Neural progenitor cell (in vitro differentiated cells): Measurements from ENCODE around the gene ZNF619.

ENCODE experiments used
- EZH2phosphoT487 ChIP-seq: fragments of 200-600 bp; sonication (generic); IDR thresholded peaks from 2 replicates; pipeline ENCODE4 v1.6.1; 2017; ENCODE audit warnings: antibody characterized with exemption
- TF ChIP-seq, protein P1 (sequence below): fragments of 200-600 bp; sonication (generic); IDR thresholded peaks from 2 replicates; pipeline ENCODE4 v1.5.1; 2017; ENCODE audit warnings: antibody characterized with exemption, mild to moderate bottlenecking

DNA sequence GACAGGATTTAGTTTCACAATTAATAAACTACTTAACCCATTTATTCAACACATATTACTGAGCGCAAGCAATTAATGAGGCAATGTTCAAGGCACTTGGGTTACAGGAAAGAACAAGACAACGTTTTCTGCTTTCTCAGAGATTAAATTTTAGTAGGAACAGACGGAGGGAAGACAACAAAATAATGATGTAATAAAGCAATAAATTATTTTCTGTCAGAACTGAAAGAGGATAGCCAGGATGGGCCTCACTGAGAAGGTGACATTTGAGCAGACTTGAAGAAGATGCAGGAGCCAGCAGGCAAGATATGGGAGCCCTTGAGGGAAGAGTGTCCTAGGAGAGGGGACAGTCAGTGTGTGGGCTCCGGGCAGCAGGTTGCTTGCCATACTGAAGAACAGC lies 31.0 kb upstream of the ZNF619 start:
- TF ChIP-seq, protein P1, sequence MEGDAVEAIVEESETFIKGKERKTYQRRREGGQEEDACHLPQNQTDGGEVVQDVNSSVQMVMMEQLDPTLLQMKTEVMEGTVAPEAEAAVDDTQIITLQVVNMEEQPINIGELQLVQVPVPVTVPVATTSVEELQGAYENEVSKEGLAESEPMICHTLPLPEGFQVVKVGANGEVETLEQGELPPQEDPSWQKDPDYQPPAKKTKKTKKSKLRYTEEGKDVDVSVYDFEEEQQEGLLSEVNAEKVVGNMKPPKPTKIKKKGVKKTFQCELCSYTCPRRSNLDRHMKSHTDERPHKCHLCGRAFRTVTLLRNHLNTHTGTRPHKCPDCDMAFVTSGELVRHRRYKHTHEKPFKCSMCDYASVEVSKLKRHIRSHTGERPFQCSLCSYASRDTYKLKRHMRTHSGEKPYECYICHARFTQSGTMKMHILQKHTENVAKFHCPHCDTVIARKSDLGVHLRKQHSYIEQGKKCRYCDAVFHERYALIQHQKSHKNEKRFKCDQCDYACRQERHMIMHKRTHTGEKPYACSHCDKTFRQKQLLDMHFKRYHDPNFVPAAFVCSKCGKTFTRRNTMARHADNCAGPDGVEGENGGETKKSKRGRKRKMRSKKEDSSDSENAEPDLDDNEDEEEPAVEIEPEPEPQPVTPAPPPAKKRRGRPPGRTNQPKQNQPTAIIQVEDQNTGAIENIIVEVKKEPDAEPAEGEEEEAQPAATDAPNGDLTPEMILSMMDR: no peak
- TF ChIP-seq EZH2phosphoT487: no peak
